Activated CD4-positive, alpha-beta T cell treated with anti-CD3 and anti-CD28 coated beads, Interleukin-2, amount 50 U/mL, for 4 hours (primary cell): ENCODE results near the gene ZCCHC7.
"Not testable (repeated sequence)": the region's sequence is repeated elsewhere in the genome, so short reads cannot be mapped to it uniquely, and the experiment has no call there.

Experiments
- DNase-seq, 2 experiments: peaks; one replicate each; pipeline ENCODE4 v3.0.0-alpha.2; 2020

ZCCHC7 gene

DNA sequence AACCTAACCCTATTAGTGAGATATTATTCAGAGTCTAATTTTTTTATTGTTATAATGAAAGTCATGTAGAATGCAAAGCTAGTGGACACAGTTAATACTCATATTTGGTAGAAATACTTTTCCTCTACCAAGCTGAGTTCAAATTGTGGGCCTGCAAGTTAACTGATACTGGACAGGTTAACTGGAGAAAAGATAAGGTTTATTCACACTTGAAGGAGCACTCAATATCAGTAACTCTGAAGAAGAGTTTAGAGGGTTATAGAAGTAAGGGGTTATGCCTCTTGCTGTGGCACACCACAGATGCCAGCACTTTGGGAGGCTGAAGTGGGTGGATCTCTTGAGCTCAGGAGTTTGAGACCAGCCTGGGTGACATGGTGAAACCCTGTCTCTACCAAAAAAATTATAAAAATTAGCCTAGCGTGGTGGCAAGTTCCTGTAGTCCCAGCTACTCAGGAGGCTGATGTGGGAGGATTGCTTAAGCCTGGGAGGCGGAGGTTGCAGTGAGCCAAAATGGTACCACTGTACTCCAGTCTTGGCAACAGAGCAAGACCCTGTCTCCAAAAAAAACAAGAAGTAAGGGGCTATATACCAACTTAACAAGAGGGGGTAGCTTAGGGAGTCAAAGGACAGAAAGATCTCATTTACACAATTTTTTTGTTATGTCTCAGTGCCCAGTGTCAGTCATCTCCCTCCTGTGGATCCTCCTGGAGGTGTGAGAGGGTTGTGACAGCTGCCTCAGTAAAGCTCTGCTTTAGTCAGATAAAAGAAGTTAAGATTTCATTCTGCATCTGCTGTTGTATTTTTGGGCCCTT is 180.9 kb downstream of the ZCCHC7 start:
- DNase-seq, result no peak

DNA sequence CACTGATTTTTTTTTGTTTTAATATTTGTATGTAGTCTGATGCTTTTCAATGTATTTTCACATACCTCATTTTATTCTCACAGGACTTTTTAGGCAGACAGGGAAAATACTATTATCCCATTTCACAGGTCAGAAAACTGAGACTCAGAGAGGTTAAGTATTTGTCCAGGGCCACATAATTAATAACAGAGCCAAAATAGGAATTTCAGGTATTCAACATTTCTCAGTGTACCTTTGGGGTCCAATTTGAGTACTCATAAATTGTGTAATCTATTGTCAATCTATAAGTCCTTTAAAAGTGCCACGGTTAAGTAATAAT is 181.4 kb downstream of the ZCCHC7 start:
- DNase-seq, result no peak

- peak in 1 of 2 experiments; percentile 5 for DNase-seq
Observed at GRCh38 chr9:37302277-37302676, 181.9 kb downstream of the ZCCHC7 start.

GRCh38 chr9:37303272-37303671 is 182.9 kb downstream of the ZCCHC7 start:
- DNase-seq, result not testable (repeated sequence)

DNA sequence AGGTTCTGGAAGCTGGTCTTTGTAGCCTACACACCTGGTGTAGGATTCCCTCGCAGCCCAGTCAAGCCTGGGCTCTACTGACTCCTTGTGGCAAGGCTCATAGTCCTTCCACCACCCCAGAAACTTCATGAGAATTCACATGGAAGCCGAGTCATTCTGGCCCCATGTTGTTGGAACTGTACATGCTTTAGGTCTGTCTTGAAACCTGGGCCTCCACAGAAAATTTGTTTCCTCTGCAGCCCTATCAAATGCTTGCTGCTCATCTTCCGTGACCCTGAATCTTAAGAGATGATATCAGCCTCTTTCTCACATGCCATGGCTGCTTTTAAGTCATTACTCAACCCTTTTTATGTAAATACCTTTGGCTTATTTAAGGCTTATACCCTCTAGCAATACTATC is 188.8 kb downstream of the ZCCHC7 start:
- DNase-seq, result peak in 1 of 2 experiments; percentile 13

GRCh38 chr9:37311938-37312708 is 191.7 kb downstream of the ZCCHC7 start:
- no peak for DNase-seq

GRCh38 chr9:37324261-37324683 is 203.9 kb downstream of the ZCCHC7 start:
- no peak for DNase-seq

DNA sequence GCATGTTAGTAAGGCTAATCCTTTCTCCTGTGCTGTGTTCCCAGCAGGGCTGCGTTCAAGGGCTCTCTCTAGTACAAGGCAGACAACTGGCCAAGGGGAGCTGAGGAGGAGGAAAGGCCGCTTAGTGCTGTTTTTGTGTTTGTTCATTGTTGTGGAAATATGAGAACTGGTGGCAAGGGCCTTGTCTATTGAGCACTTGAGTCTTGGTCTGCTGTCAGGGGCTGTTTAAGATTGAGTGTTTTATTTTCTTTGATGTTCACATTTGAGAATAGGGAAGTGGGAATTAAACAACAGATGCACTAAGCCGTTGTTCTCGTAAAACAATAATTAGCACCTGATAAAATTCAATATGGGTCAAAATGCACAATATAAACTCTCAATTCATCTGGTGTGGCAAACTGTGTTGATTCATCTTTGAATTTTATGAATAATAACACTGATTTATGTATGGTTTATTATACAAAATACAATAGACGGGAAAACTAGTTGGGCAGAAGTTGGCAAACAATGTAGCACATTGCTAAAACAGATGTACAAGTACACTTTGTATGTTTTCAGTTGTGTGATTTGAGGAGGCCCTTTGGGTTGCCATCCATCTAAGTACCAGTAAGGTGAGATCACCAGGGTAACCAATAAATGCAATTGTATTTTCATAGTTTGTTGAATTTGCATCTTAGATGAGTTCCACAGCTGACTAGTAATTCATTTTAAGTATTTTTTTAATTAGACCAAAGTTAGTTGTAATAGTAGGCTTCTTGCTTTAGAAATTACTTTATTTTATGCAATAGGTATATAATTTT is 204.5 kb downstream of the ZCCHC7 start:
- no peak for DNase-seq

- DNase-seq, result no peak
Observed at GRCh38 chr9:37325778-37326177, 205.4 kb downstream of the ZCCHC7 start.

DNA sequence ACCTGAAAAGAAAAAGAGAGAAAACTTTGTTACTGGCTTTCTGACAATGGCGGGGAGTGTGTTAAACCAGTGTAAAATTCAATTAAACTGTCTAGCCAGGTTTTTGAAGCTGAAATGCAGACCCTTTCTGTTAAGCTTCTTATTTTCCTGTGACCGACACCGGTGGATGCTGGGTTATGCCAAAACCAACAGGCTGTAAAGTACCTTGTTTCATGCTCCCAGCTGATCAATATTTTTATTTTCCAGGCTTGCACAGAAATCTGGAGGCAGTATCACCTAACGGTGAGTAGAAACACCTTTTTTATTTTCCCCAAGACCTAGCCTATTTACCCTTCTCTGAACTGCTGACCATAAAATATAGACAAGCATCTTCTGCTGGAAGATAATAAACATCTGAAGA is 207.2 kb downstream of the ZCCHC7 start:
- DNase-seq, result no peak

GRCh38 chr9:37328556-37329227 is 208.3 kb downstream of the ZCCHC7 start:
- DNase-seq, result no peak

DNA sequence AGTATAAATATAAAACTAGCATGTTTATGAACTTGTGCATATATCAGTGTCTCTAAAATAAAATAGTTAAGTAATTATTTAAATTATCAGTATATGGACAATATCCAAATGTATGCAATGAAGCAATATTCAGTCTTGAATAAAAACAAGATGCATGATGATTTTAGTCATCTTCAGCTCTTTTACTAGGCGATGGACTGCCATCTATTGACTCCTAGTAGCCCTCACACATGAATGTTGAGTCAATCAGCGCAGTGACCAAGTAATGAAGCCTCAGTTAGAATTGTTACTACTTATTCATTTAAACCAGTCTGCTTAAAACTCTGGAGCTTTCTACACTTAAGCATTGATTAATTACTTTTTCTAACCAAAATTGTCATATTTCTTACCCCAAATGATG is 209.2 kb downstream of the ZCCHC7 start:
- no peak for DNase-seq

GRCh38 chr9:37331871-37332270 is 211.5 kb downstream of the ZCCHC7 start:
- DNase-seq, result no peak

DNA sequence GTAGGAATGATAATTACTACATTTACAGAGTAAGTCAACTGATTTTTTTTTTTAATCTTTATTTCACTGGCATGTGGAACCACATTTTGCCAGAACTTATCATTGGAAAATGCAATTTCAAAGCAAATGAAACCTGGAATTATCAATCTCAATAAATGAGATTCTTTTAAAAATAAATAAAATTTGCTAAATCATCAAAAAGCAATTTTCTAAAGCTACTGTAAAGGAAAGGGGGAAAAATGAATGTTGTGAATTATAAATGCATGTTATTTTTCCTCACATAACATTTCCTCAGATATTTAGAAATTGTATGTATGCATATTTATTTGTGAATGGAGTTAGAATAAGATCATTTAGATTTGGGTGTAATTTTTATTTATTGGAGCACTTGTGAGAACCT is 212.2 kb downstream of the ZCCHC7 start:
- DNase-seq, result no peak

GRCh38 chr9:37333288-37333687 is 212.9 kb downstream of the ZCCHC7 start:
- no peak for DNase-seq

DNA sequence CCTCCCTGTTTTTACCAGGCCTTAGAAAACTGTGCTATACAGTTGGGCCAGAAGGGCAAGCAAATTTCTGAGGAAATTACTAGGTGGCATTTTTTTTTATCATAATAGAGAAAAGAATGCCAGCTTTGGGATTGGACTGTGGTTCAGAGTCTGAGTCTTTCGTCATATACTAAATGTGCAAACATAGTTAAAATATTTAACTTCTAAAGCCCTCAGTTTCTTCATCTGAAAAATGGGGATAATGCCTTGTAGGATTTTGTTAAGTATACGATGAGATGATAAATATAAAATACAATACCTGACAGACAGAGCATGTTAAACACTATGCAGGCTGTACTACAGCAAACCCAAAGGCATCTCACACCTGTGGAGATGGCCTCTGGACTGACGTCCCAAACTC is 214.9 kb downstream of the ZCCHC7 start:
- no peak for DNase-seq

DNA sequence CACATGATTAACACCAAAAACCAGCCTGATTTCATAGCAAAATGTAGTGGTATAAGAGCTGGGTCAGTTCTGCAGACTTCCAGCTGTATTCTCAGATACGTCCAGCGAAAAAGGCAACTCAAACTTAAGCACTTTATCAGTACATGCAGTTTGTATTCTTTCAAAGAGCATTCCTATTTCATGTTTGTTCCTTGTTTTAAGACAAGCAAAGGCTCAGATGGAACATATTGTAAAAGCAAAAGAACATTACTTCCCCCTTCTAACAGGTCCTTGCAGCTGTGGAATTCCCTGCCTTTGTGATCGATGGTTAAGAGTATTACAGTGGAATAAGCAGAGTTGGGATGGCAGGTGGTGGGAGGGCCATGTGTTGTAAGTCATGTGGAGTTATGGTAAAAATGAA is 215.8 kb downstream of the ZCCHC7 start:
- DNase-seq, result no peak

DNA sequence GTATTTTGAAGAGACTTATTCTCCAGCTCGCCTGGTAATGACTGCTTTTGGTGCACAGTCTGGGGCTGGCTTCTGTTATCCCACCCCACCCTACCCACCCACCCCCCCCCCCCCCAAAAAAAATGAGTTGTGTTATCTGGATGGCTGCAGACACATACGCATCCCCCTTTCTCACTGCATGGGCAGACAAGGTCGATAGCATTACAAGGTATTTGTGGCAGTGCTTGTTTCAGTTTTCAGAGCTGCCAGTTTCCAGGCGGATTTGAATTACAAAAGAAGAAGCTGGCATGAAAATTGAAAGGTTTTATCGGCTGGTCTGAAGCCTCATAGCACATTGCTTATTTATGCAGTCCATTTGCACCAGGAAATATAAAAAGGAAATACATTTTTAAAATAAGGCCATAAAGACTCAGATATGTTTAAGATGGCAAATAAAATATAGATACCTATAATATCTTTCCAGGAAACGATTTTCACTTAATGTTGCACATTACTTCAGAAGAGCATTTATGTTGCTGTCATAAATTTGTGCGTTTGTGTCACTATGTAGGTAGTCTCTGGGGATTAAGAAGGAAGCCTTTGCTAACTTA is 217.0 kb downstream of the ZCCHC7 start:
- DNase-seq, result no peak

GRCh38 chr9:37338218-37338617 is 217.8 kb downstream of the ZCCHC7 start:
- DNase-seq, result no peak

GRCh38 chr9:37339923-37340322 is 219.5 kb downstream of the ZCCHC7 start:
- DNase-seq, result no peak

DNA sequence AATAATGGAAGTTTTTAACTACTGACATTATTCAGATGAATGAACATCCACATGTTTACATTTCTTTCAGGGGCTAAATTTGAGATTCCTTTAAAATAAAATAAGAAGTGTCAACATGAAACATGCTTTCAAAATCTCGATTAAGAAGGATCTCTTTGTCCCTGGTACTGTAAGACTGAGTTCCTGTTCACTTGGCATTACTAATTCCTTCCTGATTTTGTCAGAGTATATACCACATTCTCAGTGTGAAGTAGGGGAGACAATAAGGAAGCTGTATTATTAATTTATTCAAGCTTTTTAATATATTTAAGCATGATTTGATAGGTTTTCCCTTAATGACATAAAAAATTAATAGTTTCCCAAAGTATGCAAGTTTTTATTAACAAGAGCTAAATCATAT is 220.6 kb downstream of the ZCCHC7 start:
- DNase-seq, result no peak

DNA sequence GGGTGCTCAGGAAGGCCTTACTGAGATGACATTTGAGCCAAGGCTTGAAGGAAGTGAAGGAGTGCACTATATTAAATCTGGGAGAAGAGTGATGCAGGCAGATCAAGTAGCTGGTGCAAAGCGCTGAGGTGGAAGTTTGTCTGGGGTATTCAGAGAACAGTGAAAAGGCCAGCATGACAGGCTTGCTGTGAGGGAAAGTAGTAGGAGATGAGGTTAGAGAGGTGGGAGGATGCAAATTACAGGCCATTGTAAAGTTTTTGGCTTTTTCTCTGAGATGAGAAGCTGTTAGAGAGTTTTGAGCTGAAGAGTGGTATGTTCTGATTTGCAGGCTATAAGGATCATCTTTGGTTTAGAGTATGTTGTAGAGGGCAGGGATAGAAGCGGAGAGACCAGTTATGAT is 221.3 kb downstream of the ZCCHC7 start:
- DNase-seq, result no peak

GRCh38 chr9:37342493-37342892 is 222.1 kb downstream of the ZCCHC7 start:
- DNase-seq, result no peak
